ENCODE data around the gene CCT8. TPM values are rescaled to one million over a fixed set of nuclear protein-coding genes. Genes with fewer than 3 reads are reported as not detected.

CCT8 gene
- total and polyA plus RNA-seq, 9 of the 15 experiments (the other 6 are each of a cell fraction or from before 2014, with no cell fraction given) = 451 to 1,153 (median 677) TPM

DNA sequence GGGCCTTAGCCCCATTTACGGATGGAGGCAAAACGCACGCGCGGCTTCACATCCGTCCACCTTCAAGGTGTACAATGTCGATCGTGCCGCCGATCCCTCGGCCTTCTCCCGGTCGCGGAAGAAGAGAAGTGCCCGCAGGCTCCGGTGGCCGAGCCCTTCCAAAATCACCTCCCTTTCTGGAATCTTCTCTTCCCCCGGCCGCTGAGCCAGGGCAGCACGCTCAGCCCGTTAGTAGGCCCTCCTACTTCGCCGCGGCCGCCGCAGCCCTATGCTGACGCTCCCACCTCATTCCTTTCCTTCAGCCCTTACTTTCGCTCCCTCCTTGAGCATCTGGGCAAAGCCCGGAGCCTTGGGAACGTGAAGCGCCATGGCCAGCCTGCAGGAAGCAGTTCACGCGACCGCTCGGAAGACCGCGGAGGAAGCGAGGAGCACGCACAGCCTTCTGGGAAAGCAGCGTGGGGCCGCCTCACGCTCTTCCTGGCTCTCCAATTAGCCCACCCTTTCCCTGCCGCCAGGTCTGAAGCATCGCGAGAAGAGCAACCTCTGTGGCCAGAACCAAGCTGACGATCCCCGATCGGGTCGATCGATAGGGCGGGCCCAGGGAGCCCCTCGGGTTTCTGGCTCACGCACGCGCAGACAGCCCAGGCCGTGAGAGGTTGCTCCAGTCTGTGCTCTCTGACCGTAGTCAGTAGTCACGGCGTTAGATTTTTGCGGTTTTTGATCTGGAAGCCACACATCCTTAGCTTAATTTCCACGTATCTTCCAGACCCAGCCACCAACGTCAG is at the start of gene CCT8 (continued):
- TF ChIP-seq, protein P1, sequence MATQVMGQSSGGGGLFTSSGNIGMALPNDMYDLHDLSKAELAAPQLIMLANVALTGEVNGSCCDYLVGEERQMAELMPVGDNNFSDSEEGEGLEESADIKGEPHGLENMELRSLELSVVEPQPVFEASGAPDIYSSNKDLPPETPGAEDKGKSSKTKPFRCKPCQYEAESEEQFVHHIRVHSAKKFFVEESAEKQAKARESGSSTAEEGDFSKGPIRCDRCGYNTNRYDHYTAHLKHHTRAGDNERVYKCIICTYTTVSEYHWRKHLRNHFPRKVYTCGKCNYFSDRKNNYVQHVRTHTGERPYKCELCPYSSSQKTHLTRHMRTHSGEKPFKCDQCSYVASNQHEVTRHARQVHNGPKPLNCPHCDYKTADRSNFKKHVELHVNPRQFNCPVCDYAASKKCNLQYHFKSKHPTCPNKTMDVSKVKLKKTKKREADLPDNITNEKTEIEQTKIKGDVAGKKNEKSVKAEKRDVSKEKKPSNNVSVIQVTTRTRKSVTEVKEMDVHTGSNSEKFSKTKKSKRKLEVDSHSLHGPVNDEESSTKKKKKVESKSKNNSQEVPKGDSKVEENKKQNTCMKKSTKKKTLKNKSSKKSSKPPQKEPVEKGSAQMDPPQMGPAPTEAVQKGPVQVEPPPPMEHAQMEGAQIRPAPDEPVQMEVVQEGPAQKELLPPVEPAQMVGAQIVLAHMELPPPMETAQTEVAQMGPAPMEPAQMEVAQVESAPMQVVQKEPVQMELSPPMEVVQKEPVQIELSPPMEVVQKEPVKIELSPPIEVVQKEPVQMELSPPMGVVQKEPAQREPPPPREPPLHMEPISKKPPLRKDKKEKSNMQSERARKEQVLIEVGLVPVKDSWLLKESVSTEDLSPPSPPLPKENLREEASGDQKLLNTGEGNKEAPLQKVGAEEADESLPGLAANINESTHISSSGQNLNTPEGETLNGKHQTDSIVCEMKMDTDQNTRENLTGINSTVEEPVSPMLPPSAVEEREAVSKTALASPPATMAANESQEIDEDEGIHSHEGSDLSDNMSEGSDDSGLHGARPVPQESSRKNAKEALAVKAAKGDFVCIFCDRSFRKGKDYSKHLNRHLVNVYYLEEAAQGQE (IDR thresholded peaks at IDR 0.05; ENCODE audit: borderline replicate concordance) = peak; percentile 98
- TF ChIP-seq, protein P1 (CRISPR knock-in tag; IDR thresholded peaks at IDR 0.05; ENCODE audit: low read depth) = peak; percentile 80; the same call in 1 of the 2 replicates
- TF ChIP-seq ZNF780A (CRISPR knock-in tag; IDR thresholded peaks at IDR 0.05) = no peak
- TF ChIP-seq POLR2G (IDR thresholded peaks at IDR 0.05; ENCODE audit: low read depth, low read length) = peak; percentile 100
- no peak for TF ChIP-seq NFXL1 (CRISPR knock-in tag; IDR thresholded peaks at IDR 0.05)
- no peak for TF ChIP-seq IRF9 (tag; IDR thresholded peaks at IDR 0.05)
- no peak for TF ChIP-seq RBM34 (IDR thresholded peaks at IDR 0.05; ENCODE audit: borderline replicate concordance, insufficient read depth, low read length)
- peak; percentile 96 for TF ChIP-seq KDM5B (IDR thresholded peaks at IDR 0.05; ENCODE audit: insufficient replicate concordance, low read depth, low read length)
- TF ChIP-seq, protein P2, sequence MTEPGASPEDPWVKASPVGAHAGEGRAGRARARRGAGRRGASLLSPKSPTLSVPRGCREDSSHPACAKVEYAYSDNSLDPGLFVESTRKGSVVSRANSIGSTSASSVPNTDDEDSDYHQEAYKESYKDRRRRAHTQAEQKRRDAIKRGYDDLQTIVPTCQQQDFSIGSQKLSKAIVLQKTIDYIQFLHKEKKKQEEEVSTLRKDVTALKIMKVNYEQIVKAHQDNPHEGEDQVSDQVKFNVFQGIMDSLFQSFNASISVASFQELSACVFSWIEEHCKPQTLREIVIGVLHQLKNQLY (CRISPR knock-in tag; conservative IDR thresholded peaks at IDR 0.05) = no peak
- TF ChIP-seq ZNF766 (CRISPR knock-in tag; conservative IDR thresholded peaks at IDR 0.05) = peak; percentile 96
- TF ChIP-seq MECOM (CRISPR knock-in tag; IDR thresholded peaks at IDR 0.05) = no peak
- TF ChIP-seq, protein P3, sequence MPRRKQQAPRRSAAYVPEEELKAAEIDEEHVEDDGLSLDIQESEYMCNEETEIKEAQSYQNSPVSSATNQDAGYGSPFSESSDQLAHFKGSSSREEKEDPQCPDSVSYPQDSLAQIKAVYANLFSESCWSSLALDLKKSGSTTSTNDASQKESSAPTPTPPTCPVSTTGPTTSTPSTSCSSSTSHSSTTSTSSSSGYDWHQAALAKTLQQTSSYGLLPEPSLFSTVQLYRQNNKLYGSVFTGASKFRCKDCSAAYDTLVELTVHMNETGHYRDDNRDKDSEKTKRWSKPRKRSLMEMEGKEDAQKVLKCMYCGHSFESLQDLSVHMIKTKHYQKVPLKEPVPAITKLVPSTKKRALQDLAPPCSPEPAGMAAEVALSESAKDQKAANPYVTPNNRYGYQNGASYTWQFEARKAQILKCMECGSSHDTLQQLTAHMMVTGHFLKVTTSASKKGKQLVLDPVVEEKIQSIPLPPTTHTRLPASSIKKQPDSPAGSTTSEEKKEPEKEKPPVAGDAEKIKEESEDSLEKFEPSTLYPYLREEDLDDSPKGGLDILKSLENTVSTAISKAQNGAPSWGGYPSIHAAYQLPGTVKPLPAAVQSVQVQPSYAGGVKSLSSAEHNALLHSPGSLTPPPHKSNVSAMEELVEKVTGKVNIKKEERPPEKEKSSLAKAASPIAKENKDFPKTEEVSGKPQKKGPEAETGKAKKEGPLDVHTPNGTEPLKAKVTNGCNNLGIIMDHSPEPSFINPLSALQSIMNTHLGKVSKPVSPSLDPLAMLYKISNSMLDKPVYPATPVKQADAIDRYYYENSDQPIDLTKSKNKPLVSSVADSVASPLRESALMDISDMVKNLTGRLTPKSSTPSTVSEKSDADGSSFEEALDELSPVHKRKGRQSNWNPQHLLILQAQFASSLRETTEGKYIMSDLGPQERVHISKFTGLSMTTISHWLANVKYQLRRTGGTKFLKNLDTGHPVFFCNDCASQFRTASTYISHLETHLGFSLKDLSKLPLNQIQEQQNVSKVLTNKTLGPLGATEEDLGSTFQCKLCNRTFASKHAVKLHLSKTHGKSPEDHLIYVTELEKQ (CRISPR knock-in tag; IDR thresholded peaks at IDR 0.05) = no peak
- no peak for TF ChIP-seq TCF7 (IDR thresholded peaks at IDR 0.05; ENCODE audit: borderline replicate concordance)

Measured in K562 (cell line).